ENCODE measurements around the gene SHISA2. TPM values are rescaled to one million over a fixed set of nuclear protein-coding genes. Genes with fewer than 3 reads are reported as not detected.

SHISA2 gene
- total RNA-seq, 1 donor: not detected

GRCh38 chr13:26012995-26013394 is 38.8 kb downstream of the SHISA2 start:
- DNase-seq (ENCODE audit: low read depth): no peak
- no peak overlapping the region for H3K4me3 ChIP-seq (ENCODE audit: low read depth, low read length)
- TF ChIP-seq CTCF (IDR thresholded peaks at IDR 0.05; ENCODE audit: insufficient read depth, low read depth, low read length): no peak

- no peak for DNase-seq (ENCODE audit: low read depth)
- H3K4me3 ChIP-seq (ENCODE audit: low read depth, low read length): no peak overlapping the region
- TF ChIP-seq CTCF (IDR thresholded peaks at IDR 0.05; ENCODE audit: insufficient read depth, low read depth, low read length): no peak
Observed at GRCh38 chr13:26011996-26012821, 39.6 kb downstream of the SHISA2 start.

- no peak for DNase-seq (ENCODE audit: low read depth)
- H3K4me3 ChIP-seq (ENCODE audit: low read depth, low read length): no peak overlapping the region
- TF ChIP-seq CTCF (IDR thresholded peaks at IDR 0.05; ENCODE audit: insufficient read depth, low read depth, low read length): no peak
Observed at GRCh38 chr13:26011208-26011573, 40.6 kb downstream of the SHISA2 start.

GRCh38 chr13:26010487-26011207 is 41.2 kb downstream of the SHISA2 start:
- no peak for TF ChIP-seq CTCF (IDR thresholded peaks at IDR 0.05; ENCODE audit: insufficient read depth, low read depth, low read length)
- H3K4me3 ChIP-seq (ENCODE audit: low read depth, low read length): no peak overlapping the region
- no peak for DNase-seq (ENCODE audit: low read depth)

- no peak overlapping the region for H3K4me3 ChIP-seq (ENCODE audit: low read depth, low read length)
- TF ChIP-seq CTCF (IDR thresholded peaks at IDR 0.05; ENCODE audit: insufficient read depth, low read depth, low read length): no peak
- DNase-seq (ENCODE audit: low read depth): no peak
Observed at GRCh38 chr13:26007261-26008125, 44.3 kb downstream of the SHISA2 start.

Other genes with a start within 250 kb of the SHISA2 start
- gene RNF6, start 170.3 kb upstream of the SHISA2 start, total RNA-seq: 43.8 and 57.4 TPM in 2 replicates
- 13.9 and 23.3 TPM in 2 replicates for gene CDK8, start 202.1 kb upstream of the SHISA2 start, total RNA-seq

Data from fibroblast of villous mesenchyme (primary cell).